SU-DHL-6 (cell line): Measurements from ENCODE around the gene CCSER2.

ENCODE experiments used
- H2AFZ ChIP-seq: fragments of 200-600 bp; sonication (generic); 2 replicates; pipeline ENCODE4 v1.6.1; 2014; ENCODE audit warnings: low read depth, mild to moderate bottlenecking, moderate library complexity, mixed read lengths, antibody characterized with exemption, low read length; ENCODE audit not compliant: severe bottlenecking
- H3F3A ChIP-seq: fragments of 200-600 bp; shearing (Covaris generic); 2 replicates; pipeline ENCODE4 v1.6.0; 2016; ENCODE audit warnings: antibody characterized with exemption, mild to moderate bottlenecking; ENCODE audit not compliant: insufficient read depth
- H3K27ac ChIP-seq: fragments of 200-600 bp; sonication (generic); 2 replicates; pipeline ENCODE4 v1.5.1; 2016; ENCODE audit warnings: low read depth, mild to moderate bottlenecking, low read length, moderate library complexity, mixed read lengths
- H3K27me3 ChIP-seq: fragments of 200-600 bp; sonication (generic), shearing (Covaris generic); 2 replicates; pipeline ENCODE4 v1.6.0; 2014; ENCODE audit warnings: mild to moderate bottlenecking, low read length
- H3K36me3 ChIP-seq: fragments of 200-600 bp; sonication (generic); 2 replicates; pipeline ENCODE4 v1.6.1; 2014; ENCODE audit warnings: mild to moderate bottlenecking, low read length, mixed read lengths
- H3K4me2 ChIP-seq: fragments of 300-600, 200-600 bp; shearing (Covaris generic), sonication (generic); 2 replicates; pipeline ENCODE4 v1.6.0; 2014; ENCODE audit warnings: low read length, low read depth, mild to moderate bottlenecking; ENCODE audit not compliant: poor library complexity, severe bottlenecking
- H3K4me3 ChIP-seq: fragments of 200-600 bp; sonication (generic); 2 replicates; pipeline ENCODE4 v1.5.1; 2014; ENCODE audit warnings: antibody characterized with exemption, low read length, mild to moderate bottlenecking, mixed read lengths; ENCODE audit not compliant: insufficient read depth, poor library complexity, severe bottlenecking
- H3K79me2 ChIP-seq: fragments of 200-600 bp; sonication (generic); 2 replicates; pipeline ENCODE4 v1.6.1; 2014; ENCODE audit warnings: mild to moderate bottlenecking, low read length, moderate library complexity; ENCODE audit not compliant: insufficient read depth
- H3K9ac ChIP-seq: fragments of 200-600 bp; sonication (generic); 2 replicates; pipeline ENCODE4 v1.7.0; 2014; ENCODE audit warnings: mild to moderate bottlenecking, low read length
- H3K9me2 ChIP-seq: fragments of 200-600 bp; sonication (generic); replicated peaks from 2 replicates; pipeline ENCODE4 v1.6.1; 2014; ENCODE audit warnings: low read length; ENCODE audit not compliant: insufficient read depth
- H3K9me3 ChIP-seq: fragments of 200-600 bp; sonication (generic); 2 replicates; pipeline ENCODE4 v1.6.1; 2014; ENCODE audit warnings: low read length, mixed read lengths; ENCODE audit not compliant: insufficient read depth
- H4K20me1 ChIP-seq: fragments of 200-600 bp; sonication (generic); 2 replicates; pipeline ENCODE4 v1.6.1; 2014; ENCODE audit warnings: low read depth, mild to moderate bottlenecking, antibody characterized with exemption, low read length, moderate library complexity, mixed read lengths
- EZH2phosphoT487 ChIP-seq: fragments of 200-600 bp; sonication (generic), shearing (Covaris generic); conservative IDR thresholded peaks from 2 replicates; pipeline ENCODE4 v1.6.1; 2018; ENCODE audit warnings: mild to moderate bottlenecking, antibody characterized with exemption, low read length, moderate library complexity, mixed read lengths
- TF ChIP-seq, protein P1 (sequence below): fragments of 200-600 bp; sonication (generic); IDR thresholded peaks from one replicate; pipeline ENCODE4 v1.5.1; 2017; ENCODE audit warnings: antibody characterized with exemption, mild to moderate bottlenecking, low read length, moderate library complexity; ENCODE audit not compliant: insufficient read depth, poor library complexity, severe bottlenecking

CCSER2 gene

DNA sequence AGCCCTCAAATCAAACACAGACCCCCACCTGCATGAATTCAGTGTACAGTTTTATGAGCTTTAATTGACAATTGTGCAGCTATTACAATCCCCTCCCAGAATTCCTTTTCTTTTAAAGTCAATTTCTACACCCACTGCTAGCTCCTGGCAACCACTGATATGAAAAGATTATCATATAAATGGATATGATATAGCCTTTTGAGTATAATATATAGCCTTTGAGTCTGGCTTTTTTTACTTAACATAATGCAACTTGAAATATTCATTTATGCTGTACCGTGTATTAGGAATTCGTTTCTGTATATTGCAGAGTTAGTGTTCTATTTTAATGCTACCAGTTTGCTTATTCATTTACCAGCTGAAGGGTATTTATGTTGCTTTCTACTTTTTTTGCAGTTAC lies 127.7 kb downstream of the CCSER2 start:
- Histone ChIP-seq H3K4me3 (no peak overlapping the region), H3K9me3 (no peaks in the 10 kb centered on the region), H3K4me2 (no peak overlapping the region), H3K27ac (no peak overlapping the region), H3K9me2 (no peaks in the 10 kb centered on the region), H3F3A (no peaks in the 10 kb centered on the region), H3K9ac (no peak overlapping the region), H2AFZ (no peak overlapping the region), H3K79me2 (no peaks in the 10 kb centered on the region), H4K20me1 (no peaks in the 10 kb centered on the region), H3K27me3 (no peaks in the 10 kb centered on the region), H3K36me3 (no peaks in the 10 kb centered on the region)
- TF ChIP-seq EZH2phosphoT487, result no peak
- TF ChIP-seq, protein P1, sequence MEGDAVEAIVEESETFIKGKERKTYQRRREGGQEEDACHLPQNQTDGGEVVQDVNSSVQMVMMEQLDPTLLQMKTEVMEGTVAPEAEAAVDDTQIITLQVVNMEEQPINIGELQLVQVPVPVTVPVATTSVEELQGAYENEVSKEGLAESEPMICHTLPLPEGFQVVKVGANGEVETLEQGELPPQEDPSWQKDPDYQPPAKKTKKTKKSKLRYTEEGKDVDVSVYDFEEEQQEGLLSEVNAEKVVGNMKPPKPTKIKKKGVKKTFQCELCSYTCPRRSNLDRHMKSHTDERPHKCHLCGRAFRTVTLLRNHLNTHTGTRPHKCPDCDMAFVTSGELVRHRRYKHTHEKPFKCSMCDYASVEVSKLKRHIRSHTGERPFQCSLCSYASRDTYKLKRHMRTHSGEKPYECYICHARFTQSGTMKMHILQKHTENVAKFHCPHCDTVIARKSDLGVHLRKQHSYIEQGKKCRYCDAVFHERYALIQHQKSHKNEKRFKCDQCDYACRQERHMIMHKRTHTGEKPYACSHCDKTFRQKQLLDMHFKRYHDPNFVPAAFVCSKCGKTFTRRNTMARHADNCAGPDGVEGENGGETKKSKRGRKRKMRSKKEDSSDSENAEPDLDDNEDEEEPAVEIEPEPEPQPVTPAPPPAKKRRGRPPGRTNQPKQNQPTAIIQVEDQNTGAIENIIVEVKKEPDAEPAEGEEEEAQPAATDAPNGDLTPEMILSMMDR, result no peak

DNA sequence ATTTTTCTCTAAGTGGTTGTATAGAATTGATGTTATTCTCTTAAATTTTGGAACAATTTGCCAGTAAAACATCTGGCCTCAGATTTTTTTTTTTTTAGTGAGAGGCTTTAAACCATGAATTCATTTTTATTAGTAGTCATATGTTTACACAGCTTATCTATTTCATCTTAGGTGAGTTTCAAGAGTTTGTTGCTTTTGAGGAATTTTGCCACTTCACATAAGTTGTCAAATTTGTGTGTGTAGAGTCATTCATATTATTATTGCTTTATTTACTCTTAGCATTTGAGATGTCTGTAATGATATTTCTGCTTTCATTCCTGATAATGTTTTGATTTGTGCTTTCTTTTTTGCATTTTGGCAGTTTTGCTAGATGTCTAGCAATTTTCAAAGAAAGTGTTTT lies 132.1 kb downstream of the CCSER2 start:
- Histone ChIP-seq H3K79me2 (no peaks in the 10 kb centered on the region), H3K27ac (no peak overlapping the region), H3K27me3 (no peaks in the 10 kb centered on the region), H4K20me1 (no peaks in the 10 kb centered on the region), H3K4me3 (no peak overlapping the region), H3K4me2 (no peak overlapping the region), H3K9me2 (no peaks in the 10 kb centered on the region), H2AFZ (no peak overlapping the region), H3K9me3 (no peaks in the 10 kb centered on the region), H3F3A (no peaks in the 10 kb centered on the region), H3K9ac (no peak overlapping the region), H3K36me3 (no peaks in the 10 kb centered on the region)
- TF ChIP-seq EZH2phosphoT487, result no peak
- TF ChIP-seq, protein P1, result no peak

DNA sequence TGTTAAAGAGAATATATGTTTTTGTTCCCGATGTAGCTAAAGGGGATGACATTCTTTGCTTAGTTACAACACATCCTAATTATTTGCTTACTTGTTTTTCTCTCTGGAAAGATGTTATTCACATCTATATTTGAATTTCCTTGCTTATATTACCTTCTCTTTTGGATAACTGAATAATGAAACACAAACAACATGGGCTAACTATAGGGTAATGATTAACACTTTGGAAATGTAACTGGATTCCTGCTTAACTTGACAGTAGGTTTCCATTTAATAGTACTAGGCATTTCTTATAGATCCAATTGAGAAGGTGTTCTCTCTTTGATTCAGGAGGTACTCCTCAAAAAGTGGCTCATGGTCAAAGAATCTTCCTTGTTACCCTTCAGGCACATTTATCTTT lies 141.1 kb downstream of the CCSER2 start:
- Histone ChIP-seq H3K4me2 (no peak overlapping the region), H3K4me3 (no peak overlapping the region)

More for the DNA sequence above, 141.1 kb downstream of the CCSER2 start:
- Histone ChIP-seq H3K27me3 (no peaks in the 10 kb centered on the region), H3K27ac (no peak overlapping the region), H3F3A (no peaks in the 10 kb centered on the region), H3K9me2 (no peaks in the 10 kb centered on the region), H2AFZ (no peak overlapping the region), H3K79me2 (no peaks in the 10 kb centered on the region), H4K20me1 (no peaks in the 10 kb centered on the region), H3K9ac (no peak overlapping the region), H3K36me3 (0 out of 2 replicates have a peak, but pooled peaks cover 2% of the 10 kb centered on the region), H3K9me3 (no peaks in the 10 kb centered on the region)
- TF ChIP-seq, protein P1, result no peak
- no peak for TF ChIP-seq EZH2phosphoT487
